KOPT-K1 (cell line): ENCODE measurements around the gene ZNF100.
"Not testable (repeated sequence)": the region's sequence is repeated elsewhere in the genome, so short reads cannot be mapped to it uniquely, and the experiment has no call there.

Experiments
- H3K27ac ChIP-seq: fragments of 200-600 bp; sonication (generic); 2 replicates; pipeline ENCODE4 v1.5.1; 2016; ENCODE audit warnings: antibody characterized with exemption, mild to moderate bottlenecking, low read depth, low read length; ENCODE audit not compliant: poor library complexity, severe bottlenecking
- H3K36me3 ChIP-seq: fragments of 200-600 bp; sonication (generic); 2 replicates; pipeline ENCODE4 v1.5.1; 2017; ENCODE audit warnings: antibody characterized with exemption, mild to moderate bottlenecking, low read length, moderate library complexity; ENCODE audit not compliant: insufficient read depth
- H3K9me3 ChIP-seq: fragments of 200-600 bp; sonication (generic); 2 replicates; pipeline ENCODE4 v1.5.1; 2017; ENCODE audit warnings: antibody characterized with exemption, low read length, mild to moderate bottlenecking; ENCODE audit not compliant: insufficient read depth, poor library complexity, severe bottlenecking

Gene ZNF100

DNA sequence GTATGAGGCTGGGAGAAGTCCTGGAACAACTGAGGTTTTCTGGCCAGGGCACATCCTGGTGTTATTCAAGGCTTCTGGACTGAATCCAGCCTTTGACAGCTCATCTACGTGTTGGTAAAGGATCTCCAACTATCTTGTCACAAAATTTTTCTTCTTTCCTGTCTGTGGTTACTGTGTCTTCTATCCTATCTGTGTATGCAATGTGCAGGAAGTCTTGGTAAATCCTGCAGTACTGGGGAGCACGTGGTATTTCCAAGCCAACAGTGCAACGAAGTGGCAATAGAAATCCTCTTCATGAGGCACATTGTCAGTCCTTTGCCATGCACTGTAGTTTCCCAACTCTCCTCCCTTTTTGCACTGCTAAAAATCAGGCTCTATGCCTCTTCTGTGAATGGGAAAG, 86.7 kb downstream of the ZNF100 start:
- peaks cover 27% of the 10 kb centered on the region for H3K9me3 ChIP-seq
- H3K27ac ChIP-seq: no peak overlapping the region

GRCh38 chr19:21680026-21680425, 87.4 kb downstream of the ZNF100 start:
- H3K9me3 ChIP-seq: peaks cover 27% of the 10 kb centered on the region
- H3K36me3 ChIP-seq: no peaks in the 10 kb centered on the region
- H3K27ac ChIP-seq: no peak overlapping the region

More for the DNA sequence above, 86.7 kb downstream of the ZNF100 start:
- H3K36me3 ChIP-seq: no peaks in the 10 kb centered on the region

DNA sequence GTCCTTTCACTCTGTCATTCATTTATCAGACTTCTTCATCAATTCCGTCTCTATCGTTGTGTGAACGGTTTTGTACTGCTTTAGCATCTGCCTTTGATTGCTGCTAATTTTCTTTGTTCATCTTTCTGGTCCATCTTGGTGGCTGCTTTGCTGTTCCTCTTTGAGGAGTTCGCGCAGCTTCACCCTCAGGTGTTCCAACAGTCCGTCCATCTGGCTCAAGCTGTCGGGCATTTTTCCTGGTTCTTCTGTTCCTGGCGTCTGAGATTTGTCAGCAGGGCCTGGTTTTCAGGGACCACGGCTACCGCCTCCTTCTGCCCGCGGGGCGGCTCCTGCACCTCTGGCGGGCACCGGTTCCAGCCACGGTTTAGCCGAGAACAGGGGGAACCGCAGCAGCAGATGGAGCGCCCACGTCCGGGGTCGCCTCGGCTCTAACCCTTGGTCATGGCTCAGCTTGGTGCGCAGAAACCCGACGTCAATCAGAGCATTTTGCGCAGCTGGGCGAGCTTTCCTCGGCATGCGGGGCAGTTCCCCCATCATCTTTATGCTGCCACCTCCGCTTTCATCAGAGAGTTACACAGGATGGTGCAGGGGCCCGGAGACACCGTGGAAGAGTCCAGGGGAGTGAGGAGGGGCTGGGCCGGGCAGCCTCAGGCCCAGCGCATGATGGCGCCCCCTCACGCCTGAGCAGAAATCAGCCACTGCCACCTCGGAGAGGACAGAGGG, 89.5 kb downstream of the ZNF100 start:
- Histone ChIP-seq H3K36me3 (no peaks in the 10 kb centered on the region), H3K9me3 (peaks cover 24% of the 10 kb centered on the region), H3K27ac (no peak overlapping the region)

DNA sequence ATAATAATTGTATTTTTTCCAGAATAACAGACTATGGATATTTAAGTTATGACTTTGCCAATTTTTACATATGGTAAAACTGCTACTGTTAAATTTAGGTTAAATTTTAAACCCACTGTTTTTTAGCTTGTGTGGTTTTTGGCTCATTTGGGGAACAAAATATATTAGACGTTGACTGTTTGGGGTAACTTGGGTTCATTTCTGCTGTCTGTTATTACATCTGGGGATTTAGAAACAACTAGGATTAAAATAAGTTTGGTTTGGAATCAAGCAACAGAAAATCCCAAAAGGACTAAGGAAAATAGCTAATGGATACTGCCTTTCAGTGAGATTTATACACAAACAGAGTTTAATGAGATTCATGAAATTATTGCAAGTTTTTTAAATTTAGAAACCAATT, 92.9 kb downstream of the ZNF100 start:
- H3K9me3 ChIP-seq: peaks cover 11% of the 10 kb centered on the region
- no peaks in the 10 kb centered on the region for H3K36me3 ChIP-seq
- H3K27ac ChIP-seq: no peak overlapping the region

DNA sequence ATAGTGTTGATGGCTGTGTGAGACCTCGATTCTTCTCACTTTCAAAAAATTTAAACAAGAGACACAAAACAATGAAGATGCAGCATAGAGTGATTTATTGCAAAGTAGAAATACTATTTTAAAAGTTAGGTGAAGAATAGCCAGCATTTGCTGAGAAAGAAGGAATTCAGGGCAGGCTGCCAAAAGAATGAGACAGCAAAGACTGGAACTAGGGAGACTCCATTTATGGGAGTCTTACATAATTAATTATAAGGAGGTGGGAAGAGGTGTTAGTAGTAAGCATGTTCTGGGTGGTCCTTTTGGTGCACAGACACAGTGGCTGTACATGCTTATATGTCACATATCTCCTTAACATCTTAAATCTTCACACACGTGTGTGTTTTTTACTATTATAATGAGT, 93.9 kb downstream of the ZNF100 start:
- H3K36me3 ChIP-seq, H3K27ac ChIP-seq, H3K9me3 ChIP-seq: not testable (repeated sequence)
